ENCODE data around the gene SLC23A1.
A peak's percentile ranks its signal among the peaks of the same experiment; 100 is the strongest.
"Not testable (repeated sequence)": the region's sequence is repeated elsewhere in the genome, so short reads cannot be mapped to it uniquely, and the experiment has no call there.

The SLC23A1 gene

DNA sequence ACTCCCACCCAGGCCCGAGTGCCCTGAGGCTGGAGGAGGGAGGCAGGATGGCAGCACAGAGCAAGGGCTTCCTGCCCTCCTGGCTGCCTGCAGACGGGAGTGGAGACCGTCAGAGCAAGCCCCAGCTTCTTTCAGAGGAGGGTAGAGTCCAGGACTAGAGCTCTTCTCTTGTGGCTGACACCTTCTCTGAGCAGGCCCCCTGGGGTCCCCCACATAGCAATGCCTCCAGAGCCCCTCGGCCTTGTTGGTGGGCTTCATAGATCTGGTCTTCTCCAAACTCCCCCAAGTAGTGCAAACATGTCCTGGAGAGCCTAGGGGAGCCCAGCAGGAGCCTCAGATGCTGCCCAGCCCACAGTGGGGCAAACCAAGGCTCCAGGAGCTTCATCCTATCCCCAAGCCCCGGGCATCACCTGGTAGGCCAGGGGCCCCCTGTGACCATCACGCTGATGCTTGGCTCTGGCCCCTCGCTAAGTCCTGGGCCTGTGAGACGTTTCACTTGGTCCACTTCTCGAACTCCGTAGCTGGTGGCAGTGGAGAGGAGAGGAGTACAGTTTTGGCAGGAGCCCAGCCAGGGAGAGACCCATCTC is 4.6 kb upstream of the SLC23A1 start:
- TF ChIP-seq, protein P1, sequence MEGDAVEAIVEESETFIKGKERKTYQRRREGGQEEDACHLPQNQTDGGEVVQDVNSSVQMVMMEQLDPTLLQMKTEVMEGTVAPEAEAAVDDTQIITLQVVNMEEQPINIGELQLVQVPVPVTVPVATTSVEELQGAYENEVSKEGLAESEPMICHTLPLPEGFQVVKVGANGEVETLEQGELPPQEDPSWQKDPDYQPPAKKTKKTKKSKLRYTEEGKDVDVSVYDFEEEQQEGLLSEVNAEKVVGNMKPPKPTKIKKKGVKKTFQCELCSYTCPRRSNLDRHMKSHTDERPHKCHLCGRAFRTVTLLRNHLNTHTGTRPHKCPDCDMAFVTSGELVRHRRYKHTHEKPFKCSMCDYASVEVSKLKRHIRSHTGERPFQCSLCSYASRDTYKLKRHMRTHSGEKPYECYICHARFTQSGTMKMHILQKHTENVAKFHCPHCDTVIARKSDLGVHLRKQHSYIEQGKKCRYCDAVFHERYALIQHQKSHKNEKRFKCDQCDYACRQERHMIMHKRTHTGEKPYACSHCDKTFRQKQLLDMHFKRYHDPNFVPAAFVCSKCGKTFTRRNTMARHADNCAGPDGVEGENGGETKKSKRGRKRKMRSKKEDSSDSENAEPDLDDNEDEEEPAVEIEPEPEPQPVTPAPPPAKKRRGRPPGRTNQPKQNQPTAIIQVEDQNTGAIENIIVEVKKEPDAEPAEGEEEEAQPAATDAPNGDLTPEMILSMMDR (IDR thresholded peaks at IDR 0.05) = no peak
- DNase-seq = no peak
- Histone ChIP-seq H3K4me3 (no peak overlapping the region), H3K4me1 (peaks cover 0 to 29% (median 12%) of the 10 kb centered on the region in 4 donors), H3K36me3 (no peaks in the 10 kb centered on the region), H3K27me3 (peaks cover 0 to 7% of the 10 kb centered on the region in 2 donors), H3K9me3 (no peaks in the 10 kb centered on the region), H3K27ac (no peak overlapping the region)
- intact Hi-C loops (cut with DNase I; ENCODE audit: low total_unique reads) = no loop called here

- H3K36me3 ChIP-seq; H3K4me3 ChIP-seq; H3K9me3 ChIP-seq; H3K27me3 ChIP-seq; H3K27ac ChIP-seq; intact Hi-C loops (cut with DNase I; ENCODE audit: low total_unique reads): not testable (repeated sequence)
- H3K4me1 ChIP-seq = peaks cover 0 to 23% (median 9%) of the 10 kb centered on the region in 4 donors
- DNase-seq = peak in 1 of 2 donors; percentile 43
Measured at GRCh38 chr5:139386956-139387355, 3.9 kb upstream of the SLC23A1 start.

- no peak overlapping the region for H3K4me3 ChIP-seq
- intact Hi-C loops (cut with DNase I; ENCODE audit: low total_unique reads) = no loop called here
- no peaks in the 10 kb centered on the region for H3K9me3 ChIP-seq
- peaks cover 0 to 20% (median 9%) of the 10 kb centered on the region in 4 donors for H3K4me1 ChIP-seq
- peak in 1 of 2 donors; percentile 46 for DNase-seq
- H3K36me3 ChIP-seq = no peaks in the 10 kb centered on the region
- no peaks in the 10 kb centered on the region for H3K27me3 ChIP-seq
- TF ChIP-seq, protein P1 (IDR thresholded peaks at IDR 0.05) = no peak
- no peak overlapping the region for H3K27ac ChIP-seq
Measured at GRCh38 chr5:139386050-139386438, 2.9 kb upstream of the SLC23A1 start.

GRCh38 chr5:139385061-139386049 is 2.3 kb upstream of the SLC23A1 start:
- H3K36me3 ChIP-seq = no peaks in the 10 kb centered on the region
- peak in 1 of 2 donors; percentile 43 for DNase-seq
- H3K4me1 ChIP-seq = peaks cover 0 to 20% (median 9%) of the 10 kb centered on the region in 4 donors
- H3K4me3 ChIP-seq = peak overlapping the region; percentile 27 to 34
- intact Hi-C loops (cut with DNase I; ENCODE audit: low total_unique reads) = no loop called here
- TF ChIP-seq, protein P1 (IDR thresholded peaks at IDR 0.05) = no peak
- peak overlapping the region; percentile 1 to 61 for H3K27ac ChIP-seq
- no peaks in the 10 kb centered on the region for H3K27me3 ChIP-seq
- no peaks in the 10 kb centered on the region for H3K9me3 ChIP-seq

GRCh38 chr5:139384591-139385051 is 1.5 kb upstream of the SLC23A1 start:
- TF ChIP-seq, protein P1 (IDR thresholded peaks at IDR 0.05) = no peak
- Histone ChIP-seq H3K4me1 (peaks cover 0 to 20% (median 9%) of the 10 kb centered on the region in 4 donors), H3K27ac (peak overlapping the region; percentile 1 to 61), H3K9me3 (no peaks in the 10 kb centered on the region), H3K27me3 (no peaks in the 10 kb centered on the region), H3K4me3 (peak overlapping the region; percentile 27 to 34), H3K36me3 (no peaks in the 10 kb centered on the region)
- intact Hi-C loops (cut with DNase I; ENCODE audit: low total_unique reads) = no loop called here
- peak in 1 of 2 donors; percentile 67 for DNase-seq
